Activated CD4-positive, alpha-beta T cell treated with anti-CD3 and anti-CD28 coated beads, Interleukin-2, amount 50 U/mL, for 4 hours (primary cell): Measurements from ENCODE around the gene PATL1.
"Not testable (repeated sequence)": the region's sequence is repeated elsewhere in the genome, so short reads cannot be mapped to it uniquely, and the experiment has no call there.

ENCODE experiments used
- DNase-seq, 2 experiments: peaks; one replicate each; pipeline ENCODE4 v3.0.0-alpha.2; 2020

The PATL1 gene

GRCh38 chr11:59668950-59669610, at the start of gene PATL1:
Gene PATL1, minus strand, starts transcription at chr11:59669037. Its CDS starts 142 bp downstream, at chr11:59668895.
- DNase-seq = peak; percentile 98 to 99

GRCh38 chr11:59716051-59716450, 47.2 kb upstream of the PATL1 start:
- DNase-seq = no peak

- no peak for DNase-seq
Measured at GRCh38 chr11:59713745-59714144, 44.9 kb upstream of the PATL1 start, which contains the start of gene OR10V1. Gene OR10V1, minus strand, starts transcription at chr11:59713845. Its CDS starts 0 bp downstream, at chr11:59713845.

GRCh38 chr11:59710136-59710847, 41.5 kb upstream of the PATL1 start:
- no peak for DNase-seq

GRCh38 chr11:59708537-59708936, 39.7 kb upstream of the PATL1 start:
- no peak for DNase-seq

- no peak for DNase-seq
Measured at GRCh38 chr11:59707371-59707770, 38.5 kb upstream of the PATL1 start.

GRCh38 chr11:59706518-59707285, 37.9 kb upstream of the PATL1 start:
- no peak for DNase-seq

- no peak for DNase-seq
Measured at GRCh38 chr11:59705294-59705693, 36.5 kb upstream of the PATL1 start.

GRCh38 chr11:59703515-59703914, 34.7 kb upstream of the PATL1 start:
- not testable (repeated sequence) for DNase-seq

GRCh38 chr11:59700157-59700556, 31.3 kb upstream of the PATL1 start:
- not testable (repeated sequence) for DNase-seq

- no peak for DNase-seq
Measured at GRCh38 chr11:59698506-59698905, 29.7 kb upstream of the PATL1 start.

GRCh38 chr11:59692915-59693314, 24.1 kb upstream of the PATL1 start:
- DNase-seq = no peak

GRCh38 chr11:59691156-59691555, 22.3 kb upstream of the PATL1 start:
- no peak for DNase-seq

GRCh38 chr11:59689015-59689414, 20.2 kb upstream of the PATL1 start:
- DNase-seq = no peak

GRCh38 chr11:59681260-59681725, 12.5 kb upstream of the PATL1 start:
- not testable (repeated sequence) for DNase-seq

GRCh38 chr11:59680287-59681154, 11.7 kb upstream of the PATL1 start:
- peak; percentile 53 to 60 for DNase-seq

GRCh38 chr11:59679347-59679746, 10.5 kb upstream of the PATL1 start:
- no peak for DNase-seq

GRCh38 chr11:59678813-59679165, 10.0 kb upstream of the PATL1 start:
- no peak for DNase-seq

- no peak for DNase-seq
Measured at GRCh38 chr11:59678118-59678812, 9.4 kb upstream of the PATL1 start.

GRCh38 chr11:59676205-59676604, 7.4 kb upstream of the PATL1 start:
- no peak for DNase-seq

GRCh38 chr11:59674291-59674690, 5.5 kb upstream of the PATL1 start:
- no peak for DNase-seq

- DNase-seq = no peak
Measured at GRCh38 chr11:59673291-59673690, 4.5 kb upstream of the PATL1 start.
